GM23248 (cell line): ENCODE data around the gene CES2. TPM values are rescaled to one million over a fixed set of nuclear protein-coding genes. Genes with fewer than 3 reads are reported as not detected.

Experiments
- DNase-seq: peaks from one replicate; pipeline ENCODE4 v3.0.0-alpha.2; 2015
- H2AFZ ChIP-seq: fragments of 200-600 bp; sonication (generic); 2 replicates; pipeline ENCODE4 v1.6.1; 2016; ENCODE audit warnings: antibody characterized with exemption
- H3F3A ChIP-seq: fragments of 200-600 bp; sonication (generic); 2 replicates; pipeline ENCODE4 v1.6.1; 2016; ENCODE audit warnings: mild to moderate bottlenecking, antibody characterized with exemption, mixed run types; ENCODE audit not compliant: insufficient read depth
- H3K27ac ChIP-seq: fragments of 200-600 bp; sonication (generic); 2 replicates; pipeline ENCODE4 v1.5.1; 2016; ENCODE audit warnings: mild to moderate bottlenecking
- H3K27me3 ChIP-seq: fragments of 200-600 bp; sonication (generic); replicated peaks from 2 replicates; pipeline ENCODE4 v1.6.1; 2016; ENCODE audit warnings: mild to moderate bottlenecking; ENCODE audit not compliant: insufficient read depth
- H3K36me3 ChIP-seq: fragments of 200-600 bp; sonication (generic); 2 replicates; pipeline ENCODE4 v1.6.1; 2016; ENCODE audit warnings: low read depth, mild to moderate bottlenecking
- H3K4me1 ChIP-seq: fragments of 200-600 bp; sonication (generic); 2 replicates; pipeline ENCODE4 v1.6.1; 2016; ENCODE audit warnings: mild to moderate bottlenecking; ENCODE audit not compliant: insufficient read depth
- H3K4me2 ChIP-seq: fragments of 200-600 bp; sonication (generic); one replicate; pipeline ENCODE4 v1.6.1; 2016; ENCODE audit warnings: mild to moderate bottlenecking; ENCODE audit not compliant: unreplicated experiment
- H3K4me3 ChIP-seq: fragments of 200-600 bp; sonication (generic); 2 replicates; pipeline ENCODE4 v1.5.1; 2016; ENCODE audit warnings: mild to moderate bottlenecking
- H3K79me2 ChIP-seq: fragments of 200-600 bp; sonication (generic); 2 replicates; pipeline ENCODE4 v1.6.1; 2016; ENCODE audit warnings: mild to moderate bottlenecking; ENCODE audit not compliant: insufficient read depth
- H3K9ac ChIP-seq: fragments of 200-600 bp; sonication (generic); 2 replicates; pipeline ENCODE4 v1.6.1; 2016; ENCODE audit warnings: mild to moderate bottlenecking
- H3K9me2 ChIP-seq: fragments of 200-600 bp; sonication (generic); 2 replicates; pipeline ENCODE4 v1.6.1; 2016; ENCODE audit warnings: mixed run types, mild to moderate bottlenecking, moderate library complexity; ENCODE audit not compliant: insufficient read depth
- H3K9me3 ChIP-seq: fragments of 200-600 bp; sonication (generic); one replicate; pipeline ENCODE4 v1.6.1; 2017; ENCODE audit warnings: low read depth
- H4K20me1 ChIP-seq: fragments of 200-600 bp; sonication (generic); 2 replicates; pipeline ENCODE4 v1.6.0; 2016; ENCODE audit not compliant: insufficient read depth
- EZH2 ChIP-seq: fragments of 200-600 bp; sonication (generic); IDR thresholded peaks from 2 replicates; pipeline ENCODE4 v1.6.1; 2018; ENCODE audit warnings: antibody characterized with exemption, mild to moderate bottlenecking; ENCODE audit not compliant: insufficient read depth, poor library complexity, severe bottlenecking
- EZH2phosphoT487 ChIP-seq: fragments of 200-600 bp; sonication (generic); IDR thresholded peaks from 2 replicates; pipeline ENCODE4 v1.6.1; 2018; ENCODE audit warnings: antibody characterized with exemption, moderate library complexity, mild to moderate bottlenecking, low read depth; ENCODE audit not compliant: insufficient read depth
- WGBS, 2 experiments: methylation state at CpG; one replicate each; pipeline ENCODE4 v1.1.6; 2015 to 2017; ENCODE audit warnings: low lambda C conversion rate in 2 of 2, low coverage in 1 of 2; ENCODE audit errors: missing lambda C conversion rate in 2 of 2; 5-methylcytosine and 5-hydroxymethylcytosine counted together
- in situ Hi-C: fragments of 300-500 bp; cut with MboI; formaldehyde crosslinking; loops from 2 replicates; pipeline ENCODE4 v1.15.0; 2020
- polyA plus RNA-seq: library from polyadenylated mRNA; unstranded; fragments of >200 nt; fragmentation: Nextera tagmentation; extraction: Ambion mirVana; gene quantifications from 2 replicates; pipeline ENCODE4 v1.2.1, GENCODE V29; 2016
- total RNA-seq: library from RNA; depleted of rRNA; stranded (reverse); fragments of >200 nt; shearing (Covaris generic); gene quantifications from 2 replicates; pipeline ENCODE4 v1.2.3, GENCODE V29; 2014

Gene CES2
- total and polyA plus RNA-seq, 2 experiments from 2014 or later: 32.3 to 37.6 TPM

- H4K20me1 ChIP-seq: no peaks in the 10 kb centered on the region
- H3K4me1 ChIP-seq: peaks cover 7% of the 10 kb centered on the region; the same call in 1 of the 2 replicates
- WGBS, 2 experiments: 90 to 93% methylated on average over 6 of the region's 6 CpGs
- no peak overlapping the region for H3K27ac ChIP-seq
- peaks cover 8% of the 10 kb centered on the region; the same call in 1 of the 2 replicates for H3F3A ChIP-seq
- no peak overlapping the region for H2AFZ ChIP-seq
- no peak overlapping the region for H3K9ac ChIP-seq
- no peaks in the 10 kb centered on the region for H3K27me3 ChIP-seq
- H3K9me2 ChIP-seq: no peaks in the 10 kb centered on the region
- no peak overlapping the region for H3K4me2 ChIP-seq
- in situ Hi-C loops: no loop called here
- H3K4me3 ChIP-seq: no peak overlapping the region
- TF ChIP-seq EZH2phosphoT487: no peak
- TF ChIP-seq EZH2: no peak
- no peak for DNase-seq
- peaks cover 8% of the 10 kb centered on the region; the same call in 1 of the 2 replicates for H3K79me2 ChIP-seq
- no peaks in the 10 kb centered on the region for H3K9me3 ChIP-seq
- no peaks in the 10 kb centered on the region for H3K36me3 ChIP-seq
These were observed 43.5 kb upstream of the CES2 start for GRCh38 chr16:66891797-66892196.

GRCh38 chr16:66894055-66894454 is 41.3 kb upstream of the CES2 start:
- no peaks in the 10 kb centered on the region for H3K27me3 ChIP-seq
- 66 to 76% methylated on average over 2 of the region's 2 CpGs for WGBS, 2 experiments
- H3F3A ChIP-seq: no peaks in the 10 kb centered on the region
- no peaks in the 10 kb centered on the region for H3K4me1 ChIP-seq
- DNase-seq: no peak
- no peaks in the 10 kb centered on the region for H3K9me3 ChIP-seq
- H2AFZ ChIP-seq: no peak overlapping the region
- in situ Hi-C loops: no loop called here
- no peak overlapping the region for H3K27ac ChIP-seq
- H3K9me2 ChIP-seq: no peaks in the 10 kb centered on the region
- no peaks in the 10 kb centered on the region for H3K79me2 ChIP-seq
- no peaks in the 10 kb centered on the region for H4K20me1 ChIP-seq
- TF ChIP-seq EZH2: no peak
- TF ChIP-seq EZH2phosphoT487: no peak
- H3K9ac ChIP-seq: no peak overlapping the region
- no peak overlapping the region for H3K4me2 ChIP-seq
- no peak overlapping the region for H3K4me3 ChIP-seq
- H3K36me3 ChIP-seq: no peaks in the 10 kb centered on the region

GRCh38 chr16:66894948-66895688 is 40.2 kb upstream of the CES2 start:
- Histone ChIP-seq H4K20me1 (no peaks in the 10 kb centered on the region), H3K9ac (no peak overlapping the region), H3K4me2 (no peak overlapping the region), H3K79me2 (no peaks in the 10 kb centered on the region), H3K4me1 (peaks cover 6% of the 10 kb centered on the region), H3K4me3 (no peak overlapping the region), H3K36me3 (no peaks in the 10 kb centered on the region), H2AFZ (no peak overlapping the region), H3K9me3 (no peaks in the 10 kb centered on the region), H3K9me2 (no peaks in the 10 kb centered on the region), H3K27me3 (no peaks in the 10 kb centered on the region), H3F3A (no peaks in the 10 kb centered on the region), H3K27ac (no peak overlapping the region)
- in situ Hi-C loops: no loop called here
- peak; percentile 85 for DNase-seq
- WGBS, 2 experiments: 33 to 46% methylated on average over 10 to 11 of the region's 11 CpGs
- TF ChIP-seq EZH2: no peak

GRCh38 chr16:66895689-66895979 is 39.7 kb upstream of the CES2 start:
- in situ Hi-C loops: no loop called here
- Histone ChIP-seq H3K4me2 (no peak overlapping the region), H3K9me3 (no peaks in the 10 kb centered on the region), H3F3A (no peaks in the 10 kb centered on the region), H3K9ac (no peak overlapping the region), H2AFZ (no peak overlapping the region), H3K79me2 (no peaks in the 10 kb centered on the region), H3K27ac (no peak overlapping the region), H3K36me3 (no peaks in the 10 kb centered on the region), H3K4me1 (peaks cover 9% of the 10 kb centered on the region), H3K27me3 (no peaks in the 10 kb centered on the region), H3K4me3 (no peak overlapping the region), H3K9me2 (no peaks in the 10 kb centered on the region), H4K20me1 (no peaks in the 10 kb centered on the region)
- TF ChIP-seq EZH2 (no peak), EZH2phosphoT487 (no peak)
- 79 to 82% methylated on average over 5 of the region's 5 CpGs for WGBS, 2 experiments
- DNase-seq: no peak
